NCI-H2107 treated with DMSO at 0.1 percent for 48 hours (cell line): ENCODE data around the gene KCNG2.
A peak's percentile ranks its signal among the peaks of the same experiment; 100 is the strongest.

Source experiments
- DNase-seq: peaks from one replicate; lab custom pipeline; 2025; ENCODE audit not compliant: unreplicated experiment; lab: John Stamatoyannopoulos, UW

The KCNG2 gene

GRCh38 chr18:79948719-79949411 lies 151.1 kb downstream of the KCNG2 start:
- peak; percentile 55 for DNase-seq
